HG03066 (cell line): ENCODE results near the gene SELENOV.
A peak's percentile ranks its signal among the peaks of the same experiment; 100 is the strongest.
"Not testable (repeated sequence)": the region's sequence is repeated elsewhere in the genome, so short reads cannot be mapped to it uniquely, and the experiment has no call there.

Source experiments
- ATAC-seq: cut with Tn5 transposase; IDR thresholded peaks from one replicate; pipeline ENCODE4 v1.9.1; 2021; ENCODE audit warnings: low read depth; ENCODE audit not compliant: unreplicated experiment

SELENOV gene

GRCh38 chr19:39514840-39515550, at the start of gene SELENOV:
Gene SELENOV (plus strand): TSS chr19:39515139. CDS start chr19:39515213, 74 bp downstream.
- ATAC-seq = no peak

GRCh38 chr19:39465956-39466747, 48.8 kb upstream of the SELENOV start:
- ATAC-seq = no peak

- ATAC-seq = no peak
Measured at GRCh38 chr19:39467941-39468340, 47.0 kb upstream of the SELENOV start.

GRCh38 chr19:39469036-39469435, 45.9 kb upstream of the SELENOV start:
- ATAC-seq = no peak

- no peak for ATAC-seq
Measured at GRCh38 chr19:39469567-39469966, 45.4 kb upstream of the SELENOV start.

- no peak for ATAC-seq
Measured at GRCh38 chr19:39470724-39471339, 44.1 kb upstream of the SELENOV start.

- no peak for ATAC-seq
Measured at GRCh38 chr19:39471756-39472536, 43.0 kb upstream of the SELENOV start.

GRCh38 chr19:39472746-39473442, 42.0 kb upstream of the SELENOV start:
- no peak for ATAC-seq

GRCh38 chr19:39473443-39473960, 41.4 kb upstream of the SELENOV start:
- no peak for ATAC-seq

- no peak for ATAC-seq
Measured at GRCh38 chr19:39474139-39474620, 40.8 kb upstream of the SELENOV start.

- no peak for ATAC-seq
Measured at GRCh38 chr19:39475748-39476147, 39.2 kb upstream of the SELENOV start.

GRCh38 chr19:39479319-39479801, 35.6 kb upstream of the SELENOV start:
- ATAC-seq = not testable (repeated sequence)

- no peak for ATAC-seq
Measured at GRCh38 chr19:39479916-39480315, 35.0 kb upstream of the SELENOV start.

GRCh38 chr19:39480337-39481228, 34.4 kb upstream of the SELENOV start, which contains the start of gene TIMM50:
Gene TIMM50 (plus strand): TSS chr19:39480838. CDS start chr19:39480854, 16 bp downstream.
- peak; percentile 81 for ATAC-seq

GRCh38 chr19:39481229-39481545, 33.8 kb upstream of the SELENOV start:
- ATAC-seq = no peak

- no peak for ATAC-seq
Measured at GRCh38 chr19:39481676-39482075, 33.3 kb upstream of the SELENOV start.

GRCh38 chr19:39483141-39483540, 31.8 kb upstream of the SELENOV start:
- no peak for ATAC-seq

- ATAC-seq = no peak
Measured at GRCh38 chr19:39489756-39490155, 25.2 kb upstream of the SELENOV start.

GRCh38 chr19:39492225-39492624, 22.7 kb upstream of the SELENOV start:
- no peak for ATAC-seq
